C4-2B (cell line): Measurements from ENCODE around the gene EXD3.

Experiments used
- ZFX ChIP-seq: fragments of 450-650 bp; IDR thresholded peaks from 2 replicates; pipeline ENCODE4 v1.6.1; 2017
- TF ChIP-seq, protein P1 (sequence below): fragments of 450-650 bp; conservative IDR thresholded peaks from 2 replicates; pipeline ENCODE4 v1.5.1; 2017; ENCODE audit warnings: mild to moderate bottlenecking

- TF ChIP-seq, protein P1, sequence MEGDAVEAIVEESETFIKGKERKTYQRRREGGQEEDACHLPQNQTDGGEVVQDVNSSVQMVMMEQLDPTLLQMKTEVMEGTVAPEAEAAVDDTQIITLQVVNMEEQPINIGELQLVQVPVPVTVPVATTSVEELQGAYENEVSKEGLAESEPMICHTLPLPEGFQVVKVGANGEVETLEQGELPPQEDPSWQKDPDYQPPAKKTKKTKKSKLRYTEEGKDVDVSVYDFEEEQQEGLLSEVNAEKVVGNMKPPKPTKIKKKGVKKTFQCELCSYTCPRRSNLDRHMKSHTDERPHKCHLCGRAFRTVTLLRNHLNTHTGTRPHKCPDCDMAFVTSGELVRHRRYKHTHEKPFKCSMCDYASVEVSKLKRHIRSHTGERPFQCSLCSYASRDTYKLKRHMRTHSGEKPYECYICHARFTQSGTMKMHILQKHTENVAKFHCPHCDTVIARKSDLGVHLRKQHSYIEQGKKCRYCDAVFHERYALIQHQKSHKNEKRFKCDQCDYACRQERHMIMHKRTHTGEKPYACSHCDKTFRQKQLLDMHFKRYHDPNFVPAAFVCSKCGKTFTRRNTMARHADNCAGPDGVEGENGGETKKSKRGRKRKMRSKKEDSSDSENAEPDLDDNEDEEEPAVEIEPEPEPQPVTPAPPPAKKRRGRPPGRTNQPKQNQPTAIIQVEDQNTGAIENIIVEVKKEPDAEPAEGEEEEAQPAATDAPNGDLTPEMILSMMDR = no peak
- TF ChIP-seq ZFX = no peak
Observed at GRCh38 chr9:137318602-137319001, 104.4 kb downstream of the EXD3 start.
